Measurements from ENCODE around the gene MAP3K5. TPM values are rescaled to one million over a fixed set of nuclear protein-coding genes. Genes with fewer than 3 reads are reported as not detected.

Gene MAP3K5
- total RNA-seq, 2 donors from 2014 or later: 6.7 to 11.9 TPM

DNA sequence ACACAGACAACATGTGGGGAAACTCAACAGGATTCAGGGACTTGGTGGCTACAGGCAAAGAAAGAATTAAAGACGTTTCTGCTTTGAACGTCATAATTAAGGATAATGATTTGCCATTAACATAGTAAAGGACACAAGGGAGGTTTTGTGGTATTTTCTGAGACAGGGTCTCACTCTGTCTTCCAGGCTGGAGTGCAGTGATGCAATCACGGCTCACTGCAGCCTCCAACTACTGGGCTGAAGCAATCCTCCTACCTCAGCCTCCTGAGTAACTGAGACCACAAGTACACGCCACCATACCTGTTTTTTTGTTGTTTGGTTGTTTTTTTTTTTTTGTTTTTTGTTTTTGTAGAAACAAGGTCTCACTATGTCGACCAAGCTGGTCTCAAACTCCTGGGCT lies 62.4 kb downstream of the MAP3K5 start:
- no peaks in the 10 kb centered on the region for H3K9me3 ChIP-seq

DNA sequence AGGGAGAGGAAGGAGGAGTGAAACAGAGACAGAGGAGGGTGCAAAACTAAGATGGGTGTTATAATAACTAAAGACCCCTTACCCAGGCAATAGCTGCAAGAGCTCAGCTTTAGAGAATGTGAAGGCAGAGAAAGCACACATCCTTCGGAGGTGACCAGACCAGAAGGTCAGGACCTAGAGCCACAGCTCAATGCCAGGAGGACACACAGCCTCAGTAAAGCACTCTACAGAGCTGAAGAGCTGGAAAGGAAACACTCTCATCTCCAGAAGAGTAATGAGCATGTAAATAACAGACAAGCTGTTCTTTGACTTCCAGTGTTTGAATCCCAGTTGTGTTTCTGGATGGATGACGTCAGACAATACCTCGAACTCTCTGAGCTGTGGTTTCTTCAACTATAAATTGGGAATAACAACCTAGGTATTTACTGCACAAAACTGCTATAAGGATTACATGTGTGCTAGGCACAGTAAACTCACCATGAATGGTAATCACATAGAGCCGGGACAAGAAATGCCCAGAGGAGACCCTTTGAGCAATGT lies 63.2 kb downstream of the MAP3K5 start:
- H3K27ac ChIP-seq: no peak overlapping the region
- no peaks in the 10 kb centered on the region for H3K9me3 ChIP-seq
- TF ChIP-seq, protein P1, sequence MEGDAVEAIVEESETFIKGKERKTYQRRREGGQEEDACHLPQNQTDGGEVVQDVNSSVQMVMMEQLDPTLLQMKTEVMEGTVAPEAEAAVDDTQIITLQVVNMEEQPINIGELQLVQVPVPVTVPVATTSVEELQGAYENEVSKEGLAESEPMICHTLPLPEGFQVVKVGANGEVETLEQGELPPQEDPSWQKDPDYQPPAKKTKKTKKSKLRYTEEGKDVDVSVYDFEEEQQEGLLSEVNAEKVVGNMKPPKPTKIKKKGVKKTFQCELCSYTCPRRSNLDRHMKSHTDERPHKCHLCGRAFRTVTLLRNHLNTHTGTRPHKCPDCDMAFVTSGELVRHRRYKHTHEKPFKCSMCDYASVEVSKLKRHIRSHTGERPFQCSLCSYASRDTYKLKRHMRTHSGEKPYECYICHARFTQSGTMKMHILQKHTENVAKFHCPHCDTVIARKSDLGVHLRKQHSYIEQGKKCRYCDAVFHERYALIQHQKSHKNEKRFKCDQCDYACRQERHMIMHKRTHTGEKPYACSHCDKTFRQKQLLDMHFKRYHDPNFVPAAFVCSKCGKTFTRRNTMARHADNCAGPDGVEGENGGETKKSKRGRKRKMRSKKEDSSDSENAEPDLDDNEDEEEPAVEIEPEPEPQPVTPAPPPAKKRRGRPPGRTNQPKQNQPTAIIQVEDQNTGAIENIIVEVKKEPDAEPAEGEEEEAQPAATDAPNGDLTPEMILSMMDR (IDR thresholded peaks at IDR 0.05): no peak
- no peaks in the 10 kb centered on the region for H3K36me3 ChIP-seq
- H3K4me1 ChIP-seq: peaks cover 0 to 4% of the 10 kb centered on the region in 2 donors
- no peaks in the 10 kb centered on the region for H3K27me3 ChIP-seq
- DNase-seq (ENCODE audit: low spot score): no peak
- no peak overlapping the region for H3K4me3 ChIP-seq

More for the DNA sequence above, 62.4 kb downstream of the MAP3K5 start:
- Histone ChIP-seq H3K27me3 (no peaks in the 10 kb centered on the region), H3K36me3 (no peaks in the 10 kb centered on the region), H3K4me3 (no peak overlapping the region), H3K27ac (no peak overlapping the region), H3K4me1 (peaks cover 0 to 4% of the 10 kb centered on the region in 2 donors)
- TF ChIP-seq, protein P1 (IDR thresholded peaks at IDR 0.05): no peak
- no peak for DNase-seq (ENCODE audit: low spot score)

DNA sequence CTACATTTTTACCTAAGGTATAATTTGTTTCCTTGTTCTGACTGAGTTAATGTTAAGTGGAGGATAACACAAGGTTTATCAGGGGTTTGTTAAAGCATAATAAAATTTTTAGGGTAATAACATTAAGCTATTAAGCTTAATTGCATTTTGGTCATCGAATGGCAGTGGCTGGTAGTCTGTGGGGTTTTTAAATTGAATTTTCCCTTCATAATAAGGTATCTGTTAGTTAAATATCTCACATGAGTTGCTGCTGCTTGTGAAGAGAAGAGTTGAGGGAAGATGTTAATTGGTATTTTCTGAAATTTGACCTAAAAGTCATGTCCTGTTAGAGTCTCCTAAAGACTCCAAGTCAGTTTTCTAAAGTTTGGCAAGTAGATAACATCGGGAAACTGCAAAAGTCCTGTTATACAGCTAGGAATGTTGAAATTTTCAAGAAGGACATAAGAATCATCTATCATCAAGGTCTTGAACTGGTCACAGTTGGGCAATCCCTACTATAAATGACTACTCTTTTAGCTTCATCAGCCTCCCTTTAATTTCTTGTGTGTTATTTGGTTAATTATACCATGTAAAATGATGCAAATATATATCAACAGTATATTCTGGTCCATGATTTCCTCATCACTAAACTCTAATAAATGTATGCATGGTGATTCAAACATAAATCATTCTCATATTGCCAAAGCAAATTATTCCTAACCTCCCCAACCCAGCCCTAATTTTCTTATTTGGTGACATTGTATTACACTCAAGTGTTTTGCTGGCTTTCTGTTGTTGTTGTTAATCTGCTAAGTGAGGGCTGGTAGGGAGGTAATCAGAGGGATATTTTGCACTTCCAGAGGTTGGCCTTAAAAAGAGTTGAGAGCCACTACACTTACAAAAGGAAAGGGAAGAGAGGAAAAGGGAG lies 64.0 kb downstream of the MAP3K5 start:
- no peaks in the 10 kb centered on the region for H3K9me3 ChIP-seq
- no peak overlapping the region for H3K27ac ChIP-seq
- TF ChIP-seq, protein P1 (IDR thresholded peaks at IDR 0.05): no peak
- peaks cover 0 to 4% of the 10 kb centered on the region in 2 donors for H3K4me1 ChIP-seq
- no peaks in the 10 kb centered on the region for H3K36me3 ChIP-seq
- H3K4me3 ChIP-seq: no peak overlapping the region
- H3K27me3 ChIP-seq: no peaks in the 10 kb centered on the region
- DNase-seq (ENCODE audit: low spot score): no peak

DNA sequence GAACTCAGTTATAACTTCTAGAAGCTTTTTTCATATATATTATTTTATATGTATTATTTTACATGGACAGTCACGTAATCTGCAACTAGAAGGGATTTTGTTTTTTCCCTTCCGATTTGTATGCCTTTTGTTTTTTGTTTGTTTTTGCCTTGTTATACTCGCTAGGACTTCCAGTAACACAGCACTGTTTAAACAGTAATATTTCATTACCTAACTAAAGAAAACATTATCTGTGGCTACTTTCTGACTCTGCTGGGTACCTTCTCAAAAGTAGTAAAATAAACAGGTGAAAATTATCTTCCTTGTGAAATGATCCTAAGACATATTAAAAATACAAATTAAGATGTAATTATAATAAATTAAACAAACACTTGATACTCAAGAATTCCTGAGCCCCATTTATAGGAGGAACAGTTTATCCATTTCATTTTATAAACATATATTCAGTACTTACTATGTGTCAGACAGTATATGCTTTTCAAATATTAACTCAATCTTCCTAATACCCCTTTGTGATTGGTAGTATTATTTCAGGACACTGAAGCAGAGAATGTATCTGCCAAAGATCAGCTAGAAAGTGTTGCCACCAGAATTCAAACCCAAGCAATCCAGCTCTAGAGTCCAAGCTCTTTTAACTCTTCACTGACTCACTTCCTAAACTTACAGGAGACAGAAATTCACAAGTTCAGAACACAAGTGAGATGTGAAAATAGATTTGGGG lies 65.3 kb downstream of the MAP3K5 start:
- TF ChIP-seq, protein P1 (IDR thresholded peaks at IDR 0.05): no peak
- H3K27ac ChIP-seq: no peak overlapping the region
- peaks cover 0 to under 1% of the 10 kb centered on the region in 2 donors for H3K9me3 ChIP-seq
- no peak for DNase-seq (ENCODE audit: low spot score)
- H3K4me3 ChIP-seq: no peak overlapping the region
- H3K27me3 ChIP-seq: no peaks in the 10 kb centered on the region
- H3K4me1 ChIP-seq: peaks cover 0 to 4% of the 10 kb centered on the region in 2 donors
- no peaks in the 10 kb centered on the region for H3K36me3 ChIP-seq

DNA sequence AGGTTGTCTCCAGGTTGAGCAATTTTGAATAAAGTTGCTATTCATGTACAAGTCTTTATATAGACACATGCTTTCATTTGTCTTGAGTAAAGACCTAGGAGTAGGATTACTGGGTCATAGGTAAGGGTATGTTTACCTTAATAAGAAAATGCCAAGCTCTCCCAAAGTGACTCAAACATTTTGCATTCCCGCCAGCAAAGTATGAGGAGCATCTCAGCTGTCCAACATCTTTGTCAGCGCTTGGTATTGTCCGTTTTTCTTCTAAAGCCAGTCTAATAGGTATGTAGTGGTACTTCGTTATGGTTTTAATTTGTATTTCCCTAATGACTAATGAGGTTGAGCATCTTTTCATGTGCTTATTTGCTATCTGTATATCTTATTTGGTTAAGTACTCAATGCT lies 67.2 kb downstream of the MAP3K5 start:
- peaks cover 0 to 10% of the 10 kb centered on the region in 2 donors for H3K9me3 ChIP-seq
- DNase-seq (ENCODE audit: low spot score): no peak
- H3K36me3 ChIP-seq: no peaks in the 10 kb centered on the region
- TF ChIP-seq, protein P1 (IDR thresholded peaks at IDR 0.05): no peak
- H3K27ac ChIP-seq: no peak overlapping the region
- H3K4me3 ChIP-seq: no peak overlapping the region
- H3K27me3 ChIP-seq: no peaks in the 10 kb centered on the region
- peaks cover 0 to 4% of the 10 kb centered on the region in 2 donors for H3K4me1 ChIP-seq
